Activated CD4-positive, CD25-positive, alpha-beta regulatory T cell (primary cell): ENCODE results near the gene RSPH9.

Experiments used
- DNase-seq, 4 experiments: peaks; one replicate each; lab custom pipeline; 2025; lab: John Stamatoyannopoulos, UW

The RSPH9 gene

DNA sequence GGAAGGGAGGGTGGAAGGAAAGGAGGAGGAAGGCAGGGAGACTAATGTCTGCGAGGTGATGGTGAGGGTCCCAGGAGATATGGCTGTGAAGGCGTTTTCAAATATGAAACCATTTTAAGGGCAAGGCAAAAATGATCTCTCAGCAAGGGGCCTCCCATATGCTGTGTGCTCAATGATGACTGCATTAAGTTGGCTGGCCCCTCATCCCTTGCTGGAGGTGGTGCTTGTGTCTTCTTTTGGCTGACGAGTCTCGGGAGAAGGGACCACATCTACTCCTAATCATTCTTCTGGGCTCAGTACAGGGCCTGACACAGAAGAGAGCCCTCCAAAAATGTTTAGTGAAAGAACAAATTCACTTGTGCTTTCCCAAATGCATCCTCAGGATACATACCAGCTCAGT lies 65.7 kb downstream of the RSPH9 start:
- no peak for DNase-seq

GRCh38 chr6:43712579-43712978 lies 67.7 kb downstream of the RSPH9 start:
- no peak for DNase-seq

DNA sequence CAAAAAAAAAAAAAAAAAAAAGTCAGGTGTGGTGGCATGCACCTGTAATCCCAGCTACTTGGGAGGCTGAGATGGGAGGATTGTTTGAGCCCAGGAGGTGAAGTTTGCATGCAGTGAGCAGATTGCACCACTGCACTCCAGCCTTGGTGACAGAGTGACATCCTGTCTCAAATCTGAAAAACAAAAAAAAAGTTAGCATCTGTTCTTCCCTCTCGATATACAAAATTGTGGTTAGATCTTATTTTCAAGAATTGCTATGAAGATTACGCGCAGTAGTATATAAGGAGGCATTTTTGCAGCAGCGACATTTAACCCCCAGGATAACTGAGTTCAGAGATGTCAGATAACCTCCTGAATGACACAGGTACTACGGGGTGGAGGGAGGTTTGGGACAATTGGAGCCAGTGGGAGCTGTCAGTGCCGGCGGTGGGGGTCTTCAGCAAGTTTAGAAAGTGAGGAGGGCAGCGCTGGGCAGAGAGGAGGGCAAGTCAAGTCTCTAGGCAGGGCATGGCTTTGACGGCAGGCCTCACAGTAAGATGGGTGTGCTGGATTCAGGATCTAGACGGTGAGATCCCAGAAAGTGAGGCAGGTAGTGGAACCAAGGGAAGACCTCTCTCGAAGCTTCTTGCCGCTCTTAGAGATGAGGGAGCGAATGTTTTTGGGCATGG lies 68.9 kb downstream of the RSPH9 start:
- no peak for DNase-seq

- DNase-seq, result no peak
Measured at GRCh38 chr6:43714311-43715055, 69.6 kb downstream of the RSPH9 start.

- no peak for DNase-seq
Measured at GRCh38 chr6:43715056-43715788, 70.4 kb downstream of the RSPH9 start.

GRCh38 chr6:43716099-43716498 lies 71.3 kb downstream of the RSPH9 start:
- DNase-seq, result no peak

DNA sequence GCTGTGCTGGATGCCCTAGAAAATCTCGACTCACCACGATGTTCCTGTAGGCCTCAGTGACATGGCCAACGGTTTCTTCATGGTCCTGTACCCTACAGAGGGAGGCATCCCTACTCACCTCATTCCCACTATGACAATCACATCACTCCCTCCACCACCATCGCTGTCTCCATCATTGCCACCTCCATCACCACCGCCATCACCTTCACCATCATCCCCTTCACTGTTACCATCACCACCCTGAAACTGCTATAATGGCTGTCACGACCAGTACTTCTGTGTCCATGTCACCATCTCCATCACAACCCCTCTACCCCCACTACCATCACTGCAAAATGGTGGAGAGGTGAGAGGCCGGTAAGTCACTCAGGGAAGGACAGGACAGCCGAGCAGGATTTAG lies 72.6 kb downstream of the RSPH9 start:
- DNase-seq, result no peak

DNA sequence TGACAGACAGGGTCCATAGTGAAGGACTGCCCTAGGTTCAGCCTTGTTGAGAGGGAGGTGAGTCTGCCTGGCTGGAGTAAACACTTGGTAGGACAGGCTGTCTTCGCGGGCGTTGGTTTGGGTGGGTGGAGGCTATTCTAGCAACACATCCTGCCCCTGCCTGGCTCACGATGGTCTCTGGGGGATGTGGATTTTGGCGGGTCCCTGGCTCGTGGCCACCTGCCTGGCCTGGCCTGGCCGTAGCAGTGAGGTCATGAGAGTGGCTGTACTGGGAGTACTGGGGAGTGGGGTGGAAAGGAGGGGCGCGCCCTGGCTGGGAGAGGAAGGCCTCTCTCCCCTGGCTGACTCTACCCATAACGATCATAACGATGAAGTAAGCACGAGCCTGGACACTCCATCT lies 73.0 kb downstream of the RSPH9 start:
- no peak for DNase-seq

- DNase-seq, result no peak
Measured at GRCh38 chr6:43718387-43719105, 73.7 kb downstream of the RSPH9 start.

DNA sequence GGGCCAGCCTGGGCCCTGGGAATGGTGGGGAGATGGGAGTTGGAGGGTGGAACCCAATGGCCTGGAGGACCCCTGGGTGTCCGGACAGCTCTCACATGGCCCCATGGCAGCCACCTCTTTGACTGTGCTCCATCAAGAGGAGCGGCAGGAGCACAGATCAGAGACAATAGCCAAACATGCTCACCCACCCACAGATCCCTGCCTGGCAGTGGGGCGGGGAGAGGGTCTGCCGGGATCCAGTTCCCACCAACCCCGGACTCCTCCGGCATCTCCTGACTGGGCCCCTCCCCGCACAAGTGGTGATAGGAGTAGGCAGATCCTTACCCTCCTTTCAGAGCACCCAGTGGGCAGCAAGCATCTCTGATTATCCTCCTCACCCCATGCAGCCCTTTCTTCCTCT lies 74.7 kb downstream of the RSPH9 start:
- no peak for DNase-seq

GRCh38 chr6:43720999-43721398 lies 76.2 kb downstream of the RSPH9 start:
- no peak for DNase-seq
